Activated CD4-positive, alpha-beta T cell treated with anti-CD3 and anti-CD28 coated beads for 48 hours (primary cell): Measurements from ENCODE around the gene SNAP47.

Experiments
- DNase-seq: peaks from one replicate; pipeline ENCODE4 v3.0.0-alpha.2; 2020

The SNAP47 gene

GRCh38 chr1:227769936-227770494, 34.8 kb downstream of the SNAP47 start:
- DNase-seq: no peak

- no peak for DNase-seq
Measured at GRCh38 chr1:227770812-227771211, 35.6 kb downstream of the SNAP47 start.

- no peak for DNase-seq
Measured at GRCh38 chr1:227771326-227771725, 36.1 kb downstream of the SNAP47 start.

- no peak for DNase-seq
Measured at GRCh38 chr1:227771771-227772170, 36.5 kb downstream of the SNAP47 start.

GRCh38 chr1:227773558-227773957, 38.3 kb downstream of the SNAP47 start:
- no peak for DNase-seq

GRCh38 chr1:227774051-227774731, 39.0 kb downstream of the SNAP47 start:
- no peak for DNase-seq

- DNase-seq: no peak
Measured at GRCh38 chr1:227774821-227775661, 39.8 kb downstream of the SNAP47 start.

GRCh38 chr1:227775841-227776240, 40.6 kb downstream of the SNAP47 start:
- no peak for DNase-seq

GRCh38 chr1:227776331-227776771, 41.1 kb downstream of the SNAP47 start:
- DNase-seq: no peak

GRCh38 chr1:227777156-227777555, 41.9 kb downstream of the SNAP47 start:
- DNase-seq: no peak

- no peak for DNase-seq
Measured at GRCh38 chr1:227777646-227778045, 42.4 kb downstream of the SNAP47 start.

- no peak for DNase-seq
Measured at GRCh38 chr1:227778401-227778947, 43.2 kb downstream of the SNAP47 start.

GRCh38 chr1:227779021-227779441, 43.8 kb downstream of the SNAP47 start:
- no peak for DNase-seq

- DNase-seq: no peak
Measured at GRCh38 chr1:227779685-227780084, 44.5 kb downstream of the SNAP47 start.

GRCh38 chr1:227780101-227781044, 45.1 kb downstream of the SNAP47 start:
- no peak for DNase-seq

- DNase-seq: no peak
Measured at GRCh38 chr1:227781314-227781930, 46.2 kb downstream of the SNAP47 start.

GRCh38 chr1:227782226-227782625, 47.0 kb downstream of the SNAP47 start:
- no peak for DNase-seq

- no peak for DNase-seq
Measured at GRCh38 chr1:227785094-227785804, 50.0 kb downstream of the SNAP47 start.

GRCh38 chr1:227785805-227786671, 50.8 kb downstream of the SNAP47 start:
- DNase-seq: no peak
